RWPE2 (cell line): ENCODE results near the gene TTLL9.
A peak's percentile ranks its signal among the peaks of the same experiment; 100 is the strongest.

ENCODE experiments used
- ATAC-seq: fragments of 200-7000 bp; cut with Tn5 transposase; 3 replicates; pipeline ENCODE4 v1.9.1; 2021; ENCODE audit warnings: low read depth
- DNase-seq: peaks from one replicate; pipeline ENCODE4 v3.0.0-alpha.2; 2020; ENCODE audit warnings: low spot score
- H3K27ac ChIP-seq: fragments of 450-650 bp; 2 replicates; pipeline ENCODE4 v1.5.1; 2017; ENCODE audit warnings: mild to moderate bottlenecking; ENCODE audit not compliant: poor library complexity, severe bottlenecking
- H3K27me3 ChIP-seq: fragments of 250-450 bp; sonication (Bioruptor Pico); 2 replicates; pipeline ENCODE4 v1.5.1; 2021; ENCODE audit warnings: mild to moderate bottlenecking, moderate library complexity; ENCODE audit not compliant: insufficient read depth, poor library complexity, severe bottlenecking
- H3K36me3 ChIP-seq: fragments of 250-450 bp; sonication (Bioruptor Pico); 2 replicates; pipeline ENCODE4 v1.5.1; 2020; ENCODE audit warnings: low read depth, mild to moderate bottlenecking, moderate library complexity
- H3K4me1 ChIP-seq: fragments of 250-450 bp; sonication (Bioruptor Pico); 2 replicates; pipeline ENCODE4 v1.5.1; 2021; ENCODE audit warnings: mild to moderate bottlenecking, moderate library complexity; ENCODE audit not compliant: insufficient read depth, poor library complexity, severe bottlenecking
- H3K4me3 ChIP-seq: fragments of 250-450 bp; sonication (Bioruptor Pico); 2 replicates; pipeline ENCODE4 v1.5.1; 2021; ENCODE audit warnings: mild to moderate bottlenecking, moderate library complexity; ENCODE audit not compliant: severe bottlenecking
- H3K9me3 ChIP-seq: fragments of 250-450 bp; sonication (Bioruptor Pico); 2 replicates; pipeline ENCODE4 v1.5.1; 2021; ENCODE audit warnings: mild to moderate bottlenecking, moderate library complexity; ENCODE audit not compliant: severe bottlenecking
- TF ChIP-seq, protein P1 (sequence below): fragments of 450-650 bp; IDR thresholded peaks from one replicate; pipeline ENCODE4 v1.5.1; 2017; ENCODE audit warnings: mild to moderate bottlenecking, moderate library complexity; ENCODE audit not compliant: poor library complexity, severe bottlenecking

TTLL9 gene

GRCh38 chr20:31948008-31948407, 77.6 kb downstream of the TTLL9 start:
- no peak overlapping the region for H3K4me3 ChIP-seq
- peaks cover 67% of the 10 kb centered on the region for H3K36me3 ChIP-seq
- no peaks in the 10 kb centered on the region for H3K27me3 ChIP-seq
- no peaks in the 10 kb centered on the region for H3K4me1 ChIP-seq
- ATAC-seq (no peak), DNase-seq (no peak)
- TF ChIP-seq, protein P1, sequence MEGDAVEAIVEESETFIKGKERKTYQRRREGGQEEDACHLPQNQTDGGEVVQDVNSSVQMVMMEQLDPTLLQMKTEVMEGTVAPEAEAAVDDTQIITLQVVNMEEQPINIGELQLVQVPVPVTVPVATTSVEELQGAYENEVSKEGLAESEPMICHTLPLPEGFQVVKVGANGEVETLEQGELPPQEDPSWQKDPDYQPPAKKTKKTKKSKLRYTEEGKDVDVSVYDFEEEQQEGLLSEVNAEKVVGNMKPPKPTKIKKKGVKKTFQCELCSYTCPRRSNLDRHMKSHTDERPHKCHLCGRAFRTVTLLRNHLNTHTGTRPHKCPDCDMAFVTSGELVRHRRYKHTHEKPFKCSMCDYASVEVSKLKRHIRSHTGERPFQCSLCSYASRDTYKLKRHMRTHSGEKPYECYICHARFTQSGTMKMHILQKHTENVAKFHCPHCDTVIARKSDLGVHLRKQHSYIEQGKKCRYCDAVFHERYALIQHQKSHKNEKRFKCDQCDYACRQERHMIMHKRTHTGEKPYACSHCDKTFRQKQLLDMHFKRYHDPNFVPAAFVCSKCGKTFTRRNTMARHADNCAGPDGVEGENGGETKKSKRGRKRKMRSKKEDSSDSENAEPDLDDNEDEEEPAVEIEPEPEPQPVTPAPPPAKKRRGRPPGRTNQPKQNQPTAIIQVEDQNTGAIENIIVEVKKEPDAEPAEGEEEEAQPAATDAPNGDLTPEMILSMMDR = no peak
- no peak overlapping the region for H3K27ac ChIP-seq
- no peaks in the 10 kb centered on the region for H3K9me3 ChIP-seq

DNA sequence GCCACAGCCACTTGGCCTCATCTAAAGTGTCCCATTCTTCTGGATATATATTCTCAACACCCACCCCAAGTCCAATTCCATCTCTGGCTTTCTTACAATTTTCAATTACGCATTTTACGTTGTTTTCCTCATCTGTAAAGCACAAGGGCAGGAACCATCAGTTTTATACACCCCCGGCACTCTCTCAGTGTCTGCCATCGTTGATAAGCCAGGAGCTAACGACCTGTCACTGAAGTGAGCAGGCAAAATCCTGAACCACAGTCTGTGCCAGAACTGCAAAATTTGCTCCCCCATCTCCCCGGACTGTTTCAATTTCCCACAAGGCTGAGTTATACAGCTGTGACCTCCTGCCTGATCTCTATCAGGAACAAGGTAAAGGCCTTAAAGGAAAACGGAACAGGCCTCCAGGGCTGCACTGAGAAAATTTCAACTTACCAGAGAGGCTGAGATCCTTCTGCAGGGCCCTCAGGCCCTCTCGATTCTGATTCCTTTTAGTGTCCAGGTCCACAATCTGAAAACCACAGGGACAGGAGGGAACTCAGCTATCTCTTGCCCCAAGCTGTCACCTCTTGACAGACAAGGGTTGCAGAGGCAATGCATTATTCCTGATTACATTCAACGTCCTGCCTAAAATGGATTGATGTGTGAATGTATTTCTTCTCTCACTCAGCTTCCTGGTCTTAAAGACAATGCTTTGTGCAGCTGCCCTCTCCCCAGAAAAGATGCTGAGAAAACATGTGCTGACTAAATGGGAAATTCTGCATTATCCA, 79.6 kb downstream of the TTLL9 start:
- Histone ChIP-seq H3K27ac (no peak overlapping the region), H3K36me3 (peaks cover 56% of the 10 kb centered on the region), H3K4me1 (no peaks in the 10 kb centered on the region), H3K27me3 (no peaks in the 10 kb centered on the region), H3K9me3 (no peaks in the 10 kb centered on the region), H3K4me3 (no peak overlapping the region)
- TF ChIP-seq, protein P1 = no peak
- ATAC-seq (no peak), DNase-seq (no peak)

DNA sequence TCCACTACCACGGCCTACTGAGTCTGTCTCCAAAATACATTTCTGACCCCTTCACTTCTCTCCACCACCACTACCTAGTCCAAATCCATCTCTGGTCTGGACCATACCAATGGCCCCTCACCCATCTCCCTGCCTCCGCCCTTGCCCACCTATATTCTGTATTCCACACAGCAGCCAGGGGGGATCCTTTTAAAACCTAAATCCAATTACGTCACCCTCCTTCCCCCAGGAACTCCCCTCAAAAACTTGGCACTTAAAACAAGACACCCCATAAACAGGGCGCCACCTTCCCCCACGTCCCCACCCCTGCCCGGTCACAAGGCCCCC, 80.7 kb downstream of the TTLL9 start:
- no peak overlapping the region for H3K27ac ChIP-seq
- no peaks in the 10 kb centered on the region for H3K27me3 ChIP-seq
- TF ChIP-seq, protein P1 = no peak
- peak overlapping the region; percentile 68 for H3K4me3 ChIP-seq
- no peaks in the 10 kb centered on the region for H3K4me1 ChIP-seq
- peaks cover 45% of the 10 kb centered on the region for H3K36me3 ChIP-seq
- ATAC-seq (no peak), DNase-seq (no peak)
- H3K9me3 ChIP-seq = no peaks in the 10 kb centered on the region

DNA sequence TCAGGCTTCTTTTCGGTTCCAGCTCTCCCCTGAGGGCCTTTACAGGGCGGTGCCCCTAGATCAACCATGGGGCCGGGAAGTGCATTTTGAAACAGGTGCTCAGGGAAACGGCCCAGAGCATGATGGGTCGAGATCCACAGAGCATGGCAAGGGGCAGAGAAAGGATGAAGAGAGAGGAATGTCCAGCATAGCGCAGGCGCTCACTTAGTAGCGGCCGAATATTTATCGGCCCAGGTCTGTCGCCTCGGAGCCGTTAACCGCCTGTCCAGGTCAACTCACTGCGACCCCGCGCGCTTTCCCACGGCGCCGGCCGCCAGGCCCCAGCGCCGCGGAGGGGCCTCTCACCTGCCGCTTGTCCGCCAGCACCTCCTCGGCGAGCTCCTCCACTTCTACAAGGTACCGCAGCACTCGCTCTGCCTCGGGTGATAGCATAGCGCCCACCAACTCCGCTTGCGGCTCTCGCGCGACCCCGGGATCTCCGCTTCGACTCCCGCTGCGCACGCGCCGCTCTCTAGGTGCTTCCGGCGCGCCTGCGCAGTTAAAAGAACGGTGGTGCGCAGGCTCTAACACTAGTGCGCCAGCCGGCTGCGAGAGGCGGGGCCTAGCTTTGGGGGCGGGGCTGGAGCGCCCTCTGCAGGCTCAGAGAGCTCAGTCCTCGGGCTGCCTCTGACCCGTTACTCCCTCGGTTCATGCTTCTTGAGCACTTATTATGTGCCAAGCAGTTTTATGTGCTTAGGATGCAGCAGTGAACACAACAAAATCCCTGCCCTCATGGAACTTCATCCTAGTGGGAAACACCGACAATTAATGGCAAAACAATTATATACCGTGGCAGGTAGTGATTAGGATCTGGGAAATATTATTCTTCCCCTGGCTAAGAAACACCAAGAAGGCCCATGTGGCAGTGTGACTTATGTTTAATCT, 81.4 kb downstream of the TTLL9 start, which contains the start of gene PDRG1:
TSS of gene PDRG1 (minus strand) at position 517 of the 924 bp plus-strand sequence. CDS start at position 432, 85 bp downstream.
- DNase-seq (peak; percentile 100), ATAC-seq (peak; percentile 96)
- H3K9me3 ChIP-seq = no peaks in the 10 kb centered on the region
- TF ChIP-seq, protein P1 = peak; percentile 100
- H3K27me3 ChIP-seq = no peaks in the 10 kb centered on the region
- H3K27ac ChIP-seq = no peak within 1 kb of the TSS
- peaks cover 39% of the 10 kb centered on the region for H3K36me3 ChIP-seq
- H3K4me1 ChIP-seq = no peaks in the 10 kb centered on the region
- peak within 1 kb of the TSS; percentile 68 for H3K4me3 ChIP-seq
